Suprapubic skin (tissue), 3 donors: Measurements from ENCODE around the gene WASHC4.

ENCODE experiments used
- CTCF ChIP-seq, 2 donors: fragments of 200-600 bp in 1 of 2; fragments of 450-650 bp in 1 of 2; sonication (generic) in 1 of 2; IDR thresholded peaks; one replicate each; pipeline ENCODE4 v1.5.1; 2016 to 2019; ENCODE audit warnings: antibody characterized with exemption in 2 of 2, mild to moderate bottlenecking in 1 of 2, moderate library complexity in 1 of 2
- POLR2A ChIP-seq, 2 donors: fragments of 450-650 bp; IDR thresholded peaks; one replicate each; pipeline ENCODE4 v1.6.1; 2017; ENCODE audit warnings: antibody characterized with exemption in 2 of 2, mild to moderate bottlenecking in 2 of 2, moderate library complexity in 2 of 2

GRCh38 chr12:105190530-105190929, 83.0 kb downstream of the WASHC4 start:
- no peak for TF ChIP-seq CTCF (IDR thresholded peaks at IDR 0.05)
- no peak for TF ChIP-seq POLR2A (IDR thresholded peaks at IDR 0.05)
